ENCODE data around the gene MPDZ.

MPDZ gene

GRCh38 chr9:13149454-13149853 is 130.0 kb downstream of the MPDZ start:
- Histone ChIP-seq H3K27ac (ENCODE audit: extremely low read depth, low read depth, low read length) (no peak overlapping the region), H3K4me1 (ENCODE audit: control insufficient read depth, insufficient read depth, low read length) (peaks cover 3% of the 10 kb centered on the region; the same call in 1 of the 2 replicates), H3K4me3 (ENCODE audit: low read depth, low read length) (no peak overlapping the region), H3K9me3 (ENCODE audit: control insufficient read depth, insufficient read depth, low read depth, low read length) (no peaks in the 10 kb centered on the region), H3K36me3 (ENCODE audit: control insufficient read depth in 2 of 2, insufficient read depth in 1 of 2, low read length in 2 of 2) (peaks cover 0 to 18% of the 10 kb centered on the region in 2 experiments; a peak in 2 of 3 replicates)
- no peak for TF ChIP-seq REPIN1 (tag by site-specific recombination; IDR thresholded peaks at IDR 0.05; ENCODE audit: low read depth)
- TF ChIP-seq ZBTB26 (tag by site-specific recombination; optimal IDR thresholded peaks at IDR 0.05) = no peak
- no peak for TF ChIP-seq MYNN (tag by site-specific recombination; IDR thresholded peaks at IDR 0.05; ENCODE audit: borderline replicate concordance)
- TF ChIP-seq ZNF2 (tag by site-specific recombination; IDR thresholded peaks at IDR 0.05) = no peak
- no peak for TF ChIP-seq ZNF37A (tag by site-specific recombination; IDR thresholded peaks at IDR 0.05)
- no peak for TF ChIP-seq ZNF157 (tag by site-specific recombination; IDR thresholded peaks at IDR 0.05)
- TF ChIP-seq MZF1 (tag by site-specific recombination; IDR thresholded peaks at IDR 0.05; ENCODE audit: borderline replicate concordance) = no peak
- TF ChIP-seq ZIC2 (tag by site-specific recombination; IDR thresholded peaks at IDR 0.05) = no peak
- no peak for TF ChIP-seq TRIM28 (IDR thresholded peaks at IDR 0.05; ENCODE audit: borderline replicate concordance, low read length)
- TF ChIP-seq ZNF426 (tag by site-specific recombination; IDR thresholded peaks at IDR 0.05) = no peak
- TF ChIP-seq ZNF548 (tag by site-specific recombination; IDR thresholded peaks at IDR 0.05) = no peak
- no peak for TF ChIP-seq ZNF302 (tag by site-specific recombination; IDR thresholded peaks at IDR 0.05; ENCODE audit: low read depth)
- no peak for TF ChIP-seq ZNF121 (tag by site-specific recombination; IDR thresholded peaks at IDR 0.05)
- TF ChIP-seq ZNF654 (tag by site-specific recombination; IDR thresholded peaks at IDR 0.05; ENCODE audit: low read depth) = no peak
- no peak for TF ChIP-seq ZNF423 (tag by site-specific recombination; IDR thresholded peaks at IDR 0.05)
- TF ChIP-seq ZNF747 (tag by site-specific recombination; IDR thresholded peaks at IDR 0.05) = no peak
- no peak for TF ChIP-seq SP7 (tag by site-specific recombination; IDR thresholded peaks at IDR 0.05)
- ChIA-PET POLR2A (no interaction called here), CTCF (no interaction called here)

GRCh38 chr9:13146840-13147239 is 132.7 kb downstream of the MPDZ start:
- ChIA-PET CTCF (no interaction called here), POLR2A (no interaction called here)
- no peaks in the 10 kb centered on the region for H3K9me3 ChIP-seq (ENCODE audit: control insufficient read depth, insufficient read depth, low read depth, low read length)
- peaks cover 0 to 10% of the 10 kb centered on the region in 2 experiments; a peak in 2 of 3 replicates for H3K36me3 ChIP-seq (ENCODE audit: control insufficient read depth in 2 of 2, insufficient read depth in 1 of 2, low read length in 2 of 2)
- no peak overlapping the region for H3K27ac ChIP-seq (ENCODE audit: extremely low read depth, low read depth, low read length)
- H3K4me1 ChIP-seq (ENCODE audit: control insufficient read depth, insufficient read depth, low read length) = peaks cover 13% of the 10 kb centered on the region
- no peak overlapping the region for H3K4me3 ChIP-seq (ENCODE audit: low read depth, low read length)
- TF ChIP-seq SETDB1 (IDR thresholded peaks at IDR 0.05; ENCODE audit: insufficient read length, low read length) = no peak
- no peak for TF ChIP-seq ZNF174 (tag by site-specific recombination; IDR thresholded peaks at IDR 0.05)
- no peak for TF ChIP-seq KLF7 (tag by site-specific recombination; IDR thresholded peaks at IDR 0.05; ENCODE audit: borderline replicate concordance)
- no peak for TF ChIP-seq ZNF600 (tag by site-specific recombination; IDR thresholded peaks at IDR 0.05)
- no peak for TF ChIP-seq ZNF214 (tag by site-specific recombination; IDR thresholded peaks at IDR 0.05; ENCODE audit: borderline replicate concordance)

GRCh38 chr9:13145340-13145739 is 134.2 kb downstream of the MPDZ start:
- H3K4me1 ChIP-seq (ENCODE audit: control insufficient read depth, insufficient read depth, low read length) = peaks cover 22% of the 10 kb centered on the region
- no peak overlapping the region for H3K4me3 ChIP-seq (ENCODE audit: low read depth, low read length)
- peaks cover 0 to 10% of the 10 kb centered on the region in 2 experiments; a peak in 2 of 3 replicates for H3K36me3 ChIP-seq (ENCODE audit: control insufficient read depth in 2 of 2, insufficient read depth in 1 of 2, low read length in 2 of 2)
- H3K27ac ChIP-seq (ENCODE audit: extremely low read depth, low read depth, low read length) = no peak overlapping the region
- H3K9me3 ChIP-seq (ENCODE audit: control insufficient read depth, insufficient read depth, low read depth, low read length) = no peaks in the 10 kb centered on the region
- ChIA-PET POLR2A (no interaction called here), CTCF (no interaction called here)
- TF ChIP-seq ZNF660 (tag by site-specific recombination; IDR thresholded peaks at IDR 0.05) = no peak
- no peak for TF ChIP-seq ZNF777 (tag by site-specific recombination; IDR thresholded peaks at IDR 0.05; ENCODE audit: borderline replicate concordance)
- no peak for TF ChIP-seq OVOL3 (tag by site-specific recombination; IDR thresholded peaks at IDR 0.05)
- no peak for TF ChIP-seq ZNF394 (tag by site-specific recombination; IDR thresholded peaks at IDR 0.05; ENCODE audit: borderline replicate concordance)
- no peak for TF ChIP-seq MZF1 (tag by site-specific recombination; IDR thresholded peaks at IDR 0.05; ENCODE audit: borderline replicate concordance)
- no peak for TF ChIP-seq ZNF670 (tag by site-specific recombination; IDR thresholded peaks at IDR 0.05; ENCODE audit: low read depth)
- no peak for TF ChIP-seq ZNF530 (tag by site-specific recombination; IDR thresholded peaks at IDR 0.05; ENCODE audit: low read depth)
- no peak for TF ChIP-seq ZBTB49 (tag by site-specific recombination; IDR thresholded peaks at IDR 0.05; ENCODE audit: low read depth)
- TF ChIP-seq ZNF350 (tag by site-specific recombination; IDR thresholded peaks at IDR 0.05) = no peak
- TF ChIP-seq ZNF600 (tag by site-specific recombination; IDR thresholded peaks at IDR 0.05) = no peak
- TF ChIP-seq ZNF510 (tag by site-specific recombination; IDR thresholded peaks at IDR 0.05; ENCODE audit: insufficient replicate concordance) = no peak
- TF ChIP-seq OSR2 (tag by site-specific recombination; IDR thresholded peaks at IDR 0.05) = no peak
- no peak for TF ChIP-seq GLI4 (tag by site-specific recombination; IDR thresholded peaks at IDR 0.05)
